ENCODE results near the gene TTLL6.

- TF ChIP-seq CTCF (IDR thresholded peaks at IDR 0.05) (no peak), GABPB1 (CRISPR knock-in tag; IDR thresholded peaks at IDR 0.05) (no peak), ELF4 (CRISPR knock-in tag; IDR thresholded peaks at IDR 0.05; ENCODE audit: low read depth) (no peak), SMAD4 (CRISPR knock-in tag; IDR thresholded peaks at IDR 0.05) (no peak)
- TF ChIP-seq, protein P1, sequence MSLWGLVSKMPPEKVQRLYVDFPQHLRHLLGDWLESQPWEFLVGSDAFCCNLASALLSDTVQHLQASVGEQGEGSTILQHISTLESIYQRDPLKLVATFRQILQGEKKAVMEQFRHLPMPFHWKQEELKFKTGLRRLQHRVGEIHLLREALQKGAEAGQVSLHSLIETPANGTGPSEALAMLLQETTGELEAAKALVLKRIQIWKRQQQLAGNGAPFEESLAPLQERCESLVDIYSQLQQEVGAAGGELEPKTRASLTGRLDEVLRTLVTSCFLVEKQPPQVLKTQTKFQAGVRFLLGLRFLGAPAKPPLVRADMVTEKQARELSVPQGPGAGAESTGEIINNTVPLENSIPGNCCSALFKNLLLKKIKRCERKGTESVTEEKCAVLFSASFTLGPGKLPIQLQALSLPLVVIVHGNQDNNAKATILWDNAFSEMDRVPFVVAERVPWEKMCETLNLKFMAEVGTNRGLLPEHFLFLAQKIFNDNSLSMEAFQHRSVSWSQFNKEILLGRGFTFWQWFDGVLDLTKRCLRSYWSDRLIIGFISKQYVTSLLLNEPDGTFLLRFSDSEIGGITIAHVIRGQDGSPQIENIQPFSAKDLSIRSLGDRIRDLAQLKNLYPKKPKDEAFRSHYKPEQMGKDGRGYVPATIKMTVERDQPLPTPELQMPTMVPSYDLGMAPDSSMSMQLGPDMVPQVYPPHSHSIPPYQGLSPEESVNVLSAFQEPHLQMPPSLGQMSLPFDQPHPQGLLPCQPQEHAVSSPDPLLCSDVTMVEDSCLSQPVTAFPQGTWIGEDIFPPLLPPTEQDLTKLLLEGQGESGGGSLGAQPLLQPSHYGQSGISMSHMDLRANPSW (CRISPR knock-in tag; conservative IDR thresholded peaks at IDR 0.05; ENCODE audit: low read depth) = no peak
- TF ChIP-seq, protein P2, sequence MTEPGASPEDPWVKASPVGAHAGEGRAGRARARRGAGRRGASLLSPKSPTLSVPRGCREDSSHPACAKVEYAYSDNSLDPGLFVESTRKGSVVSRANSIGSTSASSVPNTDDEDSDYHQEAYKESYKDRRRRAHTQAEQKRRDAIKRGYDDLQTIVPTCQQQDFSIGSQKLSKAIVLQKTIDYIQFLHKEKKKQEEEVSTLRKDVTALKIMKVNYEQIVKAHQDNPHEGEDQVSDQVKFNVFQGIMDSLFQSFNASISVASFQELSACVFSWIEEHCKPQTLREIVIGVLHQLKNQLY (CRISPR knock-in tag; IDR thresholded peaks at IDR 0.05) = no peak
Observed at GRCh38 chr17:48749621-48750553, 67.1 kb downstream of the TTLL6 start.

Measured in WTC11 (cell line).